ENCODE results near the gene SLC22A16.

The SLC22A16 gene

DNA sequence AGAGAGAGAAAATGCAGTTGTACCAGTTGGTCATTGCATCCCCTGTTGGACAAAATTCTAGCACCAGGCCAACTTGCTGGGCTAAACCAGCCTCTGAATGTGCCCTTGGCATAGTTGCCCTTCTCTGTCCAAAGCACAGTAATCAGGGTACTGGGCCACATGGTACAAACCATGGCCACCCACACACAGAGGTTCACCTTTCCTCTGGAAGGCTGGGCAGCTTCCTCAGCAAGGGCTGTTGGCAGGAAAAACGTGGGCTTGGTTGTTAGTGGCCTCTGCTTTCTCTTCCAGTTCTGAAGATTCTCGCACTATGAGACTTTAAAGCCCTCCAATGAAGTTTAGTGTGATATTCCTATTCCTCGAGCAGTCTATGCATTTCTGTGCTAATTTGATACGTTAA lies 61.7 kb downstream of the SLC22A16 start:
- no peak for DNase-seq (ENCODE audit: low read depth, low spot score)
- TF ChIP-seq, protein P1, sequence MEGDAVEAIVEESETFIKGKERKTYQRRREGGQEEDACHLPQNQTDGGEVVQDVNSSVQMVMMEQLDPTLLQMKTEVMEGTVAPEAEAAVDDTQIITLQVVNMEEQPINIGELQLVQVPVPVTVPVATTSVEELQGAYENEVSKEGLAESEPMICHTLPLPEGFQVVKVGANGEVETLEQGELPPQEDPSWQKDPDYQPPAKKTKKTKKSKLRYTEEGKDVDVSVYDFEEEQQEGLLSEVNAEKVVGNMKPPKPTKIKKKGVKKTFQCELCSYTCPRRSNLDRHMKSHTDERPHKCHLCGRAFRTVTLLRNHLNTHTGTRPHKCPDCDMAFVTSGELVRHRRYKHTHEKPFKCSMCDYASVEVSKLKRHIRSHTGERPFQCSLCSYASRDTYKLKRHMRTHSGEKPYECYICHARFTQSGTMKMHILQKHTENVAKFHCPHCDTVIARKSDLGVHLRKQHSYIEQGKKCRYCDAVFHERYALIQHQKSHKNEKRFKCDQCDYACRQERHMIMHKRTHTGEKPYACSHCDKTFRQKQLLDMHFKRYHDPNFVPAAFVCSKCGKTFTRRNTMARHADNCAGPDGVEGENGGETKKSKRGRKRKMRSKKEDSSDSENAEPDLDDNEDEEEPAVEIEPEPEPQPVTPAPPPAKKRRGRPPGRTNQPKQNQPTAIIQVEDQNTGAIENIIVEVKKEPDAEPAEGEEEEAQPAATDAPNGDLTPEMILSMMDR (IDR thresholded peaks at IDR 0.05; ENCODE audit: low read depth, low read length) = no peak
- H3K4me3 ChIP-seq (ENCODE audit: low read depth, low read length) = no peak overlapping the region
- in situ Hi-C loops (cut with HindIII; ENCODE audit: low sequenced_read_pairs) = no loop called here

- no peak overlapping the region for H3K4me3 ChIP-seq (ENCODE audit: low read depth, low read length)
- no peak for DNase-seq (ENCODE audit: low read depth, low spot score)
- in situ Hi-C loops (cut with HindIII; ENCODE audit: low sequenced_read_pairs) = no loop called here
- TF ChIP-seq, protein P1 (IDR thresholded peaks at IDR 0.05; ENCODE audit: low read depth, low read length) = no peak
These were observed 64.1 kb downstream of the SLC22A16 start for GRCh38 chr6:110412360-110412759.

DNA sequence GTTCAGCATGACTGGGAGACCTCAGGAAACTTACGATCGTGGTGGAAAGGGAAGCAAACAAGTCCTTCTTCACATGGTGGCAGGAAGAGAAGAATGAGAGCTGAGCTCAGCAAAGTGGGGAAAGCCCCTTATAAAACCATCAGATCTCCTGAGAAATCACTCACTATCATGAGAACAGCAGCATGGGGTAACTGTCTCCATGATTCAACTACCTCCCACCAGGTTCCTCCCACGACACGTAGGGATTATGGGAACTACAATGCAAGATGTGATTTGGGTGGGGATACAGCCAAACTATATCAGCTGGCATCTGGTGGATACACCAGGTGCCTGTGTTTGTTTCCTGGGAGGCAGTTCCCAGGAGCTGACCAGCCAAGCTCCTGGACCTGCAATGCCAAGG lies 65.9 kb downstream of the SLC22A16 start:
- TF ChIP-seq, protein P1 (IDR thresholded peaks at IDR 0.05; ENCODE audit: low read depth, low read length) = no peak
- no peak for DNase-seq (ENCODE audit: low read depth, low spot score)

GRCh38 chr6:110409794-110410193 lies 66.6 kb downstream of the SLC22A16 start:
- in situ Hi-C loops (cut with HindIII; ENCODE audit: low sequenced_read_pairs) = no loop called here
- TF ChIP-seq, protein P1 (IDR thresholded peaks at IDR 0.05; ENCODE audit: low read depth, low read length) = no peak
- DNase-seq (ENCODE audit: low read depth, low spot score) = no peak
- no peak overlapping the region for H3K4me3 ChIP-seq (ENCODE audit: low read depth, low read length)

More for the DNA sequence above, 65.9 kb downstream of the SLC22A16 start:
- in situ Hi-C loops (cut with HindIII; ENCODE audit: low sequenced_read_pairs) = no loop called here
- no peak overlapping the region for H3K4me3 ChIP-seq (ENCODE audit: low read depth, low read length)

DNA sequence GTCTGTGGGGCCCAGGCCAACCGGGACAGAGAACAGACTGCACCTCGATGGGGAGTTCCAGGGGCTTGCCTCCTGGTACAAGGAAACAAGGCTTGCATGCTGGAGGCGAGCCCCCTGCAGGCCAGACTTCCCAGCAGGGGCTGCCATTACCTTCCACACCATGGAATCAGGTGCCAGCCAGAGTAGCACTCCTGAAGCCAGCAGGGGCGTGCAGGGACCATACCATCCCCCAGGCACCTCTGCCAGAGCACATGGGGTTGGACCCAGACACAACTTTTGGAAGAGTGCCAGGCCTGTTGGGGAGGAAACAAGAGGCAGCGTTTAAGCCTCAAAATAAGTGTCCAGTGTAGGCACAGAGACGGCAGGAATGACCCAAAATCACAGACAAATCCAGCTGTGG lies 67.5 kb downstream of the SLC22A16 start:
- DNase-seq (ENCODE audit: low read depth, low spot score) = no peak
- in situ Hi-C loops (cut with HindIII; ENCODE audit: low sequenced_read_pairs) = no loop called here
- no peak overlapping the region for H3K4me3 ChIP-seq (ENCODE audit: low read depth, low read length)
- TF ChIP-seq, protein P1 (IDR thresholded peaks at IDR 0.05; ENCODE audit: low read depth, low read length) = no peak

DNA sequence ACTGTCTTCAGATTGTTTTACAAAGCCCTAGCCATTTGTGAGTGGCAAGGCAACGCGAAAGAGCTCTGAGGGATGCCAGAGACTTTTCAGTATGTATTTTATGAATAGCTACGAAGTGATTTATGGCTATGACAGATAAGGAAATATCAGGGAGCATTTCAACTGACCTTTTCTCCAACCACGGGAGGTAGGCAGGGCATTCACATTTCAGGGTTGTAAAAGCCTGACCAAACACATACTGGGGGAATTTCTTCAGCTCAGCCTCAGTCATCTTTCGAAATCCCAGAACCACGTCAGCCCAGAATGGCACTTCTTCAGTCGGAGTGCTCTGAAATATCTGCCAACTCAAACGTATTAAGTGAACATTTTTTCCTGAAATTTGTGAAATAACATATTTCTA lies 71.8 kb downstream of the SLC22A16 start:
- TF ChIP-seq, protein P1 (IDR thresholded peaks at IDR 0.05; ENCODE audit: low read depth, low read length) = no peak
- no peak for DNase-seq (ENCODE audit: low read depth, low spot score)
- H3K4me3 ChIP-seq (ENCODE audit: low read depth, low read length) = no peak overlapping the region
- in situ Hi-C loops (cut with HindIII; ENCODE audit: low sequenced_read_pairs) = no loop called here
